Tibial artery (tissue), 4 donors: ENCODE data around the gene NOG.
A peak's percentile ranks its signal among the peaks of the same experiment; 100 is the strongest.

Experiments used
- DNase-seq, 2 donors: peaks; one replicate each; pipeline ENCODE4 v3.0.0-alpha.2; 2019
- H3K27ac ChIP-seq, 2 donors: fragments of 200-600 bp; sonication (generic) in 1 of 2; 1 replicate in 1 of 2; 2 replicates in 1 of 2; pipeline ENCODE4 v1.5.1; 2018 to 2019; ENCODE audit warnings: mild to moderate bottlenecking in 1 of 2
- H3K27me3 ChIP-seq, 2 donors: fragments of 200-600 bp; sonication (generic) in 1 of 2; one replicate each; pipeline versions ENCODE4 v1.5.1 to v1.6.0; 2016 to 2019
- H3K36me3 ChIP-seq, 3 donors: fragments of 200-600 bp; sonication (generic) in 2 of 3; one replicate each; pipeline ENCODE4 v1.5.1; 2016 to 2019; ENCODE audit warnings: mild to moderate bottlenecking in 2 of 3
- H3K4me1 ChIP-seq, 4 donors: fragments of 200-600 bp; sonication (generic) in 2 of 4; 1 replicate in 3 of 4; 2 replicates in 1 of 4; pipeline ENCODE4 v1.5.1; 2016 to 2019
- H3K4me3 ChIP-seq, 2 donors: fragments of 200-600 bp; sonication (generic) in 1 of 2; 1 replicate in 1 of 2; 2 replicates in 1 of 2; pipeline ENCODE4 v1.5.1; 2018 to 2019; ENCODE audit warnings: mild to moderate bottlenecking in 2 of 2
- H3K9me3 ChIP-seq, 3 donors: fragments of 200-600 bp; sonication (generic) in 1 of 3; one replicate each; pipeline ENCODE4 v1.5.1; 2016 to 2019
- CTCF ChIP-seq, 2 experiments: fragments of 200-600 bp in 1 of 2; fragments of 450-650 bp in 1 of 2; IDR thresholded peaks; one replicate each; pipeline ENCODE4 v1.5.1; 2017 to 2019; ENCODE audit warnings: antibody characterized with exemption in 2 of 2, mild to moderate bottlenecking in 1 of 2, moderate library complexity in 1 of 2
- intact Hi-C: fragments of 100-400 bp; cut with DNase I; formaldehyde crosslinking; loops from one replicate; pipeline ENCODE4 v1.15.0; 2023; ENCODE audit warnings: low total_unique reads

Gene NOG

GRCh38 chr17:56593646-56594319 lies at the start of gene NOG:
Gene NOG (plus strand): TSS chr17:56593699. CDS start chr17:56594224, 525 bp downstream.
- peaks cover 4 to 56% (median 48%) of the 10 kb centered on the region in 4 donors for H3K4me1 ChIP-seq
- H3K27ac ChIP-seq = peak within 1 kb of the TSS; percentile 22 to 34
- no peaks in the 10 kb centered on the region for H3K9me3 ChIP-seq
- peak; percentile 38 to 72 for DNase-seq
- H3K27me3 ChIP-seq = peaks cover 0 to 47% of the 10 kb centered on the region in 2 donors
- intact Hi-C loops = loop anchor here (2.0 kb wide), 1 partner anchor 121 kb away; no protein-coding TSS in a partner anchor
- no peaks in the 10 kb centered on the region for H3K36me3 ChIP-seq
- TF ChIP-seq CTCF (IDR thresholded peaks at IDR 0.05) = no peak
- H3K4me3 ChIP-seq = peak within 1 kb of the TSS; percentile 48 to 62

GRCh38 chr17:56545106-56545505 lies 48.4 kb upstream of the NOG start:
- Histone ChIP-seq H3K4me3 (no peak overlapping the region), H3K27me3 (peaks cover 0 to 3% of the 10 kb centered on the region in 2 donors), H3K9me3 (no peaks in the 10 kb centered on the region), H3K4me1 (no peaks in the 10 kb centered on the region), H3K36me3 (no peaks in the 10 kb centered on the region), H3K27ac (no peak overlapping the region)
- no peak for DNase-seq
- intact Hi-C loops = no loop called here
- no peak for TF ChIP-seq CTCF (IDR thresholded peaks at IDR 0.05)

- TF ChIP-seq CTCF (IDR thresholded peaks at IDR 0.05) = no peak
- Histone ChIP-seq H3K27ac (no peak overlapping the region), H3K36me3 (no peaks in the 10 kb centered on the region), H3K4me3 (no peak overlapping the region), H3K27me3 (no peaks in the 10 kb centered on the region), H3K9me3 (no peaks in the 10 kb centered on the region), H3K4me1 (no peaks in the 10 kb centered on the region)
- intact Hi-C loops = no loop called here
- DNase-seq = no peak
These were observed 47.6 kb upstream of the NOG start for GRCh38 chr17:56545930-56546329.

- H3K27ac ChIP-seq = no peak overlapping the region
- no peak for DNase-seq
- TF ChIP-seq CTCF (IDR thresholded peaks at IDR 0.05) = no peak
- intact Hi-C loops = no loop called here
- no peaks in the 10 kb centered on the region for H3K27me3 ChIP-seq
- no peaks in the 10 kb centered on the region for H3K9me3 ChIP-seq
- H3K4me3 ChIP-seq = no peak overlapping the region
- no peaks in the 10 kb centered on the region for H3K4me1 ChIP-seq
- no peaks in the 10 kb centered on the region for H3K36me3 ChIP-seq
These were observed 44.8 kb upstream of the NOG start for GRCh38 chr17:56548661-56549060.

GRCh38 chr17:56549501-56549900 lies 44.0 kb upstream of the NOG start:
- H3K4me1 ChIP-seq = no peaks in the 10 kb centered on the region
- H3K27ac ChIP-seq = no peak overlapping the region
- no peak overlapping the region for H3K4me3 ChIP-seq
- no peak for TF ChIP-seq CTCF (IDR thresholded peaks at IDR 0.05)
- H3K27me3 ChIP-seq = no peaks in the 10 kb centered on the region
- no peaks in the 10 kb centered on the region for H3K36me3 ChIP-seq
- DNase-seq = no peak
- intact Hi-C loops = no loop called here
- no peaks in the 10 kb centered on the region for H3K9me3 ChIP-seq
